Osteocyte (in vitro differentiated cells): Measurements from ENCODE around the gene CD80. TPM values are rescaled to one million over a fixed set of nuclear protein-coding genes. Genes with fewer than 3 reads are reported as not detected.

ENCODE experiments used
- DNase-seq: peaks from one replicate; pipeline ENCODE4 v3.0.0; 2021; ENCODE audit warnings: mixed read lengths; ENCODE audit not compliant: unreplicated experiment; ENCODE audit errors: extremely low spot score
- H3K27ac Mint-ChIP-seq: one replicate; pipeline ENCODE4 v1.8.0; 2021; ENCODE audit warnings: mild to moderate bottlenecking, mixed read lengths; ENCODE audit not compliant: unreplicated experiment
- H3K27me3 Mint-ChIP-seq: one replicate; pipeline ENCODE4 v1.8.0; 2021; ENCODE audit warnings: mixed read lengths; ENCODE audit not compliant: unreplicated experiment
- H3K36me3 Mint-ChIP-seq: one replicate; pipeline ENCODE4 v1.8.0; 2021; ENCODE audit warnings: mixed read lengths; ENCODE audit not compliant: unreplicated experiment
- H3K4me1 Mint-ChIP-seq: one replicate; pipeline ENCODE4 v1.8.0; 2021; ENCODE audit warnings: mixed read lengths; ENCODE audit not compliant: unreplicated experiment
- H3K4me3 Mint-ChIP-seq: one replicate; pipeline ENCODE4 v1.8.0; 2021; ENCODE audit warnings: mild to moderate bottlenecking, moderate library complexity, mixed read lengths; ENCODE audit not compliant: unreplicated experiment
- H3K9me3 Mint-ChIP-seq: one replicate; pipeline ENCODE4 v1.8.0; 2021; ENCODE audit warnings: mixed read lengths; ENCODE audit not compliant: unreplicated experiment
- CTCF ChIP-seq: fragments of 200-600 bp; sonication (generic); IDR thresholded peaks from 2 replicates; pipeline ENCODE4 v1.5.0; 2021; ENCODE audit warnings: antibody characterized with exemption, mild to moderate bottlenecking, moderate library complexity
- total RNA-seq: library from RNA; stranded (reverse); gene quantifications from 2 replicates; pipeline ENCODE4 v1.2.1, GENCODE V29; 2021

CD80 gene
- total RNA-seq, 1 donor from 2014 or later: not detected

- no peaks in the 10 kb centered on the region for H3K9me3 Mint-ChIP-seq
- DNase-seq: no peak
- TF ChIP-seq CTCF: no peak
- H3K27ac Mint-ChIP-seq: no peak overlapping the region
- peaks cover 7% of the 10 kb centered on the region for H3K27me3 Mint-ChIP-seq
- H3K36me3 Mint-ChIP-seq: no peaks in the 10 kb centered on the region
- no peak overlapping the region for H3K4me3 Mint-ChIP-seq
- H3K4me1 Mint-ChIP-seq: peaks cover 27% of the 10 kb centered on the region
Observed at GRCh38 chr3:119600732-119601131, 41.3 kb upstream of the CD80 start.

GRCh38 chr3:119599558-119600174, 40.3 kb upstream of the CD80 start:
- H3K27ac Mint-ChIP-seq: no peak overlapping the region
- H3K4me1 Mint-ChIP-seq: peaks cover 30% of the 10 kb centered on the region
- no peaks in the 10 kb centered on the region for H3K36me3 Mint-ChIP-seq
- no peak for TF ChIP-seq CTCF
- no peak overlapping the region for H3K4me3 Mint-ChIP-seq
- peaks cover 6% of the 10 kb centered on the region for H3K27me3 Mint-ChIP-seq
- DNase-seq: no peak
- no peaks in the 10 kb centered on the region for H3K9me3 Mint-ChIP-seq

GRCh38 chr3:119598410-119599098, 39.1 kb upstream of the CD80 start:
- Mint-ChIP-seq H3K27me3 (peaks cover 2% of the 10 kb centered on the region), H3K36me3 (no peaks in the 10 kb centered on the region), H3K27ac (no peak overlapping the region), H3K4me1 (peaks cover 30% of the 10 kb centered on the region), H3K9me3 (no peaks in the 10 kb centered on the region), H3K4me3 (no peak overlapping the region)
- no peak for TF ChIP-seq CTCF
- no peak for DNase-seq

- Mint-ChIP-seq H3K4me1 (peaks cover 30% of the 10 kb centered on the region), H3K27ac (peak within 1 kb of the TSS; percentile 41), H3K4me3 (no peak within 1 kb of the TSS), H3K9me3 (no peaks in the 10 kb centered on the region), H3K36me3 (no peaks in the 10 kb centered on the region), H3K27me3 (no peaks in the 10 kb centered on the region)
- no peak for DNase-seq
- TF ChIP-seq CTCF: no peak
Observed at GRCh38 chr3:119597548-119598288, 38.3 kb upstream of the CD80 start, which contains the start of gene PLA1A. PLA1A (plus strand) TSS chr3:119597885; CDS start chr3:119597914, 29 bp downstream.

- TF ChIP-seq CTCF: no peak
- no peak overlapping the region for H3K27ac Mint-ChIP-seq
- H3K4me3 Mint-ChIP-seq: no peak overlapping the region
- H3K4me1 Mint-ChIP-seq: peaks cover 30% of the 10 kb centered on the region
- H3K27me3 Mint-ChIP-seq: no peaks in the 10 kb centered on the region
- DNase-seq: no peak
- H3K36me3 Mint-ChIP-seq: no peaks in the 10 kb centered on the region
- H3K9me3 Mint-ChIP-seq: no peaks in the 10 kb centered on the region
Observed at GRCh38 chr3:119596398-119596797, 37.0 kb upstream of the CD80 start.
